Inferior parietal cortex (tissue), 1 donor: ENCODE data around the gene NANOS3.
A peak's percentile ranks its signal among the peaks of the same experiment; 100 is the strongest.

Experiments
- DNase-seq: peaks from one replicate; pipeline ENCODE4 v3.0.0-alpha.2; 2016; ENCODE audit errors: extremely low spot score

Gene NANOS3

DNA sequence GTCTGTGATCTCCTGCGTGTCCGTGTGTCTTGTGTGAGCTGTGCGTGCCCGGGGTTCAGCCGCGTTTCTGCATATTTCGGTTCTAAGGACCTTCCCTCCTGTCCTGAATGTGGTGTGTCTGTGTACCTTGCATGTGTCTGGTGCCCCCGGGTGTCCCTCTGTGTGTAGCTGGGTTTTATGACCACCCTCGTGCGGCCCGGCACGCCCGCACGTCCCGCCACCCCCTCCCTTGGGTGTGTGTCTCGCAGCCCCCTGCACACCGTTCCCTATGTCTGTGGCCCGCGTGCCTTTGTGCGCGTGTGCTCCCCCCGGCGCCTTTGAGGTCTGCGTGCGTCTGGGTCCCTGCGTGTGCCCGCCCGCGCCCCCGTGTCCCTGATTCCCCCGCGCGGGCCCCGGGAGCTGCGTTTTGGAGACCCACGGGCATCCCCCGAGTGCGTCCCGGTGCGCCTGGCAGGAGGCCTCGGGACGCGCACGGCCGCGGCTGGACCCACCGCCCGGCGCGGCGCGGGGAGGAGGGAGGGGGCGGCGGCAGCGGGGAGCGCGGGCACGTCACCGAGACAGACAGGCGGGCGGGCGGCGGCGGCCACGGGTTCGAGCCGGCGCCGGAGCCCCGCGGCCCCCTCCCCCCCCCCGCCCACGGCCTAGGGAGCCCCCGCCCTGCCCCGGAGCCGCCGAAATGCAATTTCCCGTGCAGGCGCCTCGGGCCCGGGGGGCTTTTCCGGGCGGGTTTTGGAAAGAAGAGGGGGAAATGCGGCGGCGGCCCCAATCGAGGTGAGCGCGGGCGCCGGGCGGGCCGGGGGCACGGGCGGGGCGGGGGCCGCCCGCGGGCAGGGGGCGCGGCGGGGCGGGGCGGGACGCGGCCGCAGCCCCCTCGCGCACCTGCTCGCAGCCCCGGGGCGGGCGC is 12.0 kb upstream of the NANOS3 start:
- DNase-seq = no peak

- no peak for DNase-seq
These were observed 11.1 kb upstream of the NANOS3 start for GRCh38 chr19:13865571-13866462.

DNA sequence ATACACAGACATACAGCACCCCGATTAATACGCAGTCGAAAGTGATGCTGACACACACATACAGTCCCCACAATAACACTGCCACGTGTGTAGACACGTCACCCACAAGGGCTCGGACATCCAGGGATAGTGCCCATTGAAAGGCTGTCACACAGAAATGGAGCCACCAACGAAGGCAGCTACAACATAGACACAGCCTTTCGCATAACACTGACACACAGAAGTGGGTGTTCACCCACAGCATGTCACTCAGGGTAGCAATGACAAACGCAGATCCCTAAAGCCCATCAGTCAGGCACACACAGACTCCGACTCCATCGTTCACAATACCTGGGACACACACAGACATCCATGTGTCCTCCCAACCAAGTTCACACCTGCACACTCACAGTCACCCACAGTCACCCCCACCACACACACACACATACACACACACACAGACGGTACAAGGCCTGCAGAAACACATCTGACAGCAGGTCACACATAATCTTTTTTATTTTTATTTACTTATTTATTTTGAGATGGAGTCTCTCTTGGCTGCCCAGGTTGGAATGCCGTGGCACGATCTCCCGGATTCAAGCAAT is 10.4 kb upstream of the NANOS3 start:
- DNase-seq = no peak

- DNase-seq = no peak
These were observed 8.3 kb upstream of the NANOS3 start for GRCh38 chr19:13868663-13869062.

- DNase-seq = no peak
These were observed 7.7 kb upstream of the NANOS3 start for GRCh38 chr19:13869281-13869680.

GRCh38 chr19:13870873-13871272 is 6.1 kb upstream of the NANOS3 start:
- no peak for DNase-seq

DNA sequence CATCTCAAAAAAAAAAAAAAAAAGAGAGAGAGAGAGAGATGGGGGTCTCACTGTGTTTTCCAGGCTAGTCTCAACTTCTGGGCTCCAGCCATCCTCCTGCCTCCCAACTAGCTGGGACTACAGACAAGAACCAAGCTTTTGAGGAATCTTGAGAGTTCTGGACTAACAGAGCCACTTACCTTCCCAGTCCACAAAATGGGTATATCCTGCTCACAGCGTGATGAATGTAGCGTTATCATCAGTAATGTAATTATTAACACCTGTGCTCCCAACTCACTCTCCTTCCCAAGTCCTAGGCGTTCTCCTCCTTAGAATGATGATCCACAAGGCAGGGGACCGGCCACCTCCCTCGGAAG is 4.6 kb upstream of the NANOS3 start:
- DNase-seq = no peak

DNA sequence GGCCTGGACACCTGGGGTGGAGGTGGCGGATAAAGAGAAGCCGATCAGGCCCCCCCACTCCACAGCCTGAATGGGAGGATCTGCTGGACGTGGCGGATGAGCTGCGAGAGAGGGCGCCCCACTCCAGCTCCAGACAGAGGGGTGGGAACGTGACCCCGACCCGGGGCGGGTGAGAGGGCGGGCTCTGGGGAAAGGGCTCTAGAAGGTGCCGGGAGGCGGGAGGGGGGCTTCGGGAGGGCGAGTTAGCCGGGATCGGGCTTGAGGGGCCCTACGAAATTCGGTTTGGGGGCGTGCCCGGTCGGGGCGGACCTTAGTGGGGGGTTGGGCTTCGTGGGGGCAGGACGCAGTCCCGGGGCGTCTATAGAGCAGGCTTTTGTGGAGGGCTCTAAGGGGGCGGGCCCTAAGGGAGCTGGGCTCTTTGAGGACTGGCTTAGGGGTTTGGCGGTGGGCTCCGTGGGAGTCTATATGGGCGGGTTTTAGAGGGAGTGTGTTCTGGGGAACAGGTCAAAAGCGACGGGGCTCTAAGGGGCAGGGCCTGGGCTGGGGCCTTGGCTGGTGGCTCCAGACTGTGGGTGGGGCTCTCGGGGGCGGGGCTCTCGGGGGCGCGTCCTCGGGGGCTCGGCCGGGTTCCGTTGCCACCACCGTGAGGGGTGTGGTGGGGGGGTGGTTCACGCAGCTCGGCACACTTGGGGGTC is 4.1 kb upstream of the NANOS3 start:
- DNase-seq = no peak

DNA sequence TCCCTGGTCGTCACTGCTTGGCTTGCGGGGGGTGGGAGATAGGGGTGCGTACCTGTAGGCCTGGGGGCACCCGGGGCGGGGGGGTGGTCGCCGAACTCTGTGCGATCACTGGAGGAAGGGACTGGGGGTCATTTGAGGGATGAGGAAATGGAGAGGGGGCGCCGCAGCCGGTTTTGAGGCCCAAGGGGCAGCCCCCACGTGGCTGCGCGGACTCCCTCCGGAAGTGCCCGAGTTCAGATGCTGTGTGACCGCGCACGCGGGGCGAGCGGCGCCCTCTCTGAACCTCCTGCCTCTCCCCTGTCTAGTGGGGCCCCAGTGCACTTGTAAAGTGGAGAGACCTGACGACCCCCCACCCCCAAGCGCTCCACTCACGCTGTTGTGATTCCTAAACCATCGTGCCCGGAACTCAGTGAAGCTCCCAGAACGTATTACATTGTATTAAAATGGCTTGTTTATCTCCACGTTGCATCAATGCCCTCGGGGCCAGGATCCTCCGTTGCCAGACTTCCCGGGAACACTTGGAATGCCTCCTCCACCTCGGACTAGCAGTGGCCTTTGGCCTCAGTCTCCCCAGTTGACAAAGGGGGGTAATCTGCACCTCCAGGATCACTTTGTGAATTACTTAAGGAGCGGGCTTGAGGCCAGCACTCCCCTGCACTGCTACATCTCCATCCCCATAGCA is 3.0 kb upstream of the NANOS3 start:
- no peak for DNase-seq

DNA sequence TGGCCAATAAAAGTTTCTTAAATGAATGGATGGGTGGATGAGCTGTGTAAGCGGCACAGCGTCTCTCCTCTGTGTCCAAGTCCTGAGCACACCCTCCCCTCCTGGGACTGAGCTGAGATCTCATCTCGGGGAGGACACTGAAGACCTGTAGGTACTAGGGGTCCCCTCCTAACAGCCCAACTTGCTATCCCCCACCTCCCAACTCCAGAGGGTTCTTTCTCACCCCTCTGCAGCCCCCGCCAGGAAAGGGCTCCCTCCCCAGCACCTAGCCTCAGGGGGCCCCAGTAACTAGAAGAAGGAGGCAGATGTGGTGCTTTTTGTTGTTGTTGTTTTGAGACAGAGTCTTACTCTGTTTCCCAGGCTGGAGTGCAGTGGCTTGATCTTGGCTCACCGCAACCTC is 1.1 kb upstream of the NANOS3 start:
- DNase-seq = no peak

DNA sequence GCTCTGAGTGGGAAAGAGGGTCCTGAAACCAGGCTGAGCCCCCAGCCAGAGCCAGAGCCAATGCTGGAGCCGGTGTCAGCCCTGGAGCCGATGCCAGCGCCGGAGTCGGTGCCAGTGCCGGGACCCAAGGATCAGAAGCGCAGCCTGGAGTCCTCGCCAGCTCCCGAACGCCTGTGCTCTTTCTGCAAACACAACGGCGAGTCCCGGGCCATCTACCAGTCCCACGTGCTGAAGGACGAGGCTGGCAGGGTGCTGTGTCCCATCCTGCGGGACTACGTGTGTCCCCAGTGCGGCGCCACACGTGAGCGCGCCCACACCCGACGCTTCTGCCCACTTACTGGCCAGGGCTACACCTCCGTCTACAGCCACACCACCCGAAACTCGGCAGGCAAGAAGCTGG is 369 bp downstream of the NANOS3 start:
- no peak for DNase-seq

DNA sequence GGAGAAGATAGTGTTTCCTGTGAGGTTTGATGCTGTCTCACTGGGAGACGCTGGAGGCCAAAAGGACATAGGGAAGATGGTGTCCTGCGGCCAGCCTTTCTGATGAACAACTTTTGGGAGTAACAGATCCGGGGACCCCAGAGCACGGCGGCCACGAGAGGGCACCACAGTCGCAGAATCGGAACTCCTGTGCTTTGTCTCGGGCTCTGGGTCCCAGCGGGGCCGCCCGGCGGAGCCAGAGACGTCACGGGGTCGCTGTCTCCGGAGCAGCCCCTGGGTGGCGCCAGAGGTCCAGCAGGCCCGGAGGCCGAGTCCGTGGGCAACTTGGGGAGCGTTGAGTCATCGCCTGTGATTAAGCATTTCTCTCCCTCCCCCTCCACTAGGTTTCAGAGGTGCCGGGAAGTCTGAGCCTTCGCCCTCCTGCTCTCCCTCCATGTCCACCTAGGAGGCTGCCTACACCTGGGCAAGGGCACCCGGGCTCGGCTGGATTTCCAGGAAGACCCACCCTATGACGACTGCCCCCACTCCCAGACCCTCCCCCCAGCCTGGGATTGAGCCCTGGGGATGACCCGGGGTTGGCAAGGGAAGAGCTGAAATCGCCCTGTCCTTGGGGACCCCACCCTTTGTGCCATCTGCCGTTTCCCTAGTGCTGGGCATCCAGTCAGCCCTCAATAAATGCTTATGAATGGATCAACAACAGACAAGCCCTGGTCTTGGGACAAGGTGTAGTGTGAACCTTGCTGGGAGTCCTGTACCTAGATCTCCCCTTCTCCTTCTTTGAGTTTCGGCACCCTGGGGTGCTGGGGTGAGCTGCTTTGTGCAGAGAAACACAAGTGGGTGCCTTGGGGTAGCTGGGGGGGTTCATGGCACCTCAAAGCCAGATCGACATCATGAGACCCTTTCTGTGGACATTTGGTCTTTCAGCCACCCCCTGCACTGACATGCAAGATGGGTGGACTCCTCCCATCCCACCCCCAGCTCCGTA is 3.4 kb downstream of the NANOS3 start:
- peak; percentile 94 for DNase-seq

DNA sequence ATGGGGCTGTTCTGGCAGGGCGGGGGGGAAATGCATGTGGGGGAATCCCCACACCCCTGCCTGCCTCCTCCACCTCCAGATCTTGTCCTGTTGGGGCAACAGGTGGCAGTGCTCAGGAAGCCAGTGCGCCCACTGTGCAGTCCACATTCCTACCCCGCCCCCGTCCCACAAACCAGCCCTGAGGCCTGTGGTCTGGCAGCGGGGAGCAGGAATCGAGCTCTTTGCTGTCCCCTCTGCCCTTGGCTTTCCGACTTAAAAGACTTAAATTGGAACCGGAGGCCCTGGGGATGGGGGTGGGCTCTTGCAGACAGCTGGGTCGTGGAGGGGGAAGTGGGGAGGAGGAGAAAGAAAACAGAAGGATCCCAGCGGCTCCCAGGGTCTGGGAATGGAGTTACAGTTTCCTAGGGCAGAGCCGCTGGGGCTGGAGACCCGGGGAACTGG is 4.3 kb downstream of the NANOS3 start:
- DNase-seq = no peak

- no peak for DNase-seq
These were observed 4.9 kb downstream of the NANOS3 start for GRCh38 chr19:13881692-13882418.

GRCh38 chr19:13882419-13882795 is 5.5 kb downstream of the NANOS3 start:
- DNase-seq = no peak

DNA sequence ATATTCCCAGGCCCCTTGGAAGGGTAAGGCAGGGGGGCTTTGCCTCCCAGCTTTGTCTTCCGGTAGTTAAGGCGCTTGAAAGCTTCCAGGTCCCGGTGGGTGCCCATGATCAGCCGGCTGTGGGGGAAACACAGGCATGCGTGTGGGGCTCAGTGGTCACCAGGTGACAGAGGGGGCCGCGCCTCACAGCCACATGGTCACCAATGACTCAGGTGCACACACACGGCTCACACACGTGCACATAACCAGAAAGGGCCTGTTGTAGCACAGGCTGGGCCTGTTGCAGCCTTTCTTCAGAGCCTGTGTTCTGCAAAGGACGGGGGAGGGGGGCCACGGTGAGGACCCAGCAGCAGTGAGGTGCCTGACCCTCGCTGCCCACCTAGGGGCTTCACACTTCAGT is 5.9 kb downstream of the NANOS3 start:
- DNase-seq = no peak

- no peak for DNase-seq
These were observed 6.7 kb downstream of the NANOS3 start for GRCh38 chr19:13883516-13884064.

DNA sequence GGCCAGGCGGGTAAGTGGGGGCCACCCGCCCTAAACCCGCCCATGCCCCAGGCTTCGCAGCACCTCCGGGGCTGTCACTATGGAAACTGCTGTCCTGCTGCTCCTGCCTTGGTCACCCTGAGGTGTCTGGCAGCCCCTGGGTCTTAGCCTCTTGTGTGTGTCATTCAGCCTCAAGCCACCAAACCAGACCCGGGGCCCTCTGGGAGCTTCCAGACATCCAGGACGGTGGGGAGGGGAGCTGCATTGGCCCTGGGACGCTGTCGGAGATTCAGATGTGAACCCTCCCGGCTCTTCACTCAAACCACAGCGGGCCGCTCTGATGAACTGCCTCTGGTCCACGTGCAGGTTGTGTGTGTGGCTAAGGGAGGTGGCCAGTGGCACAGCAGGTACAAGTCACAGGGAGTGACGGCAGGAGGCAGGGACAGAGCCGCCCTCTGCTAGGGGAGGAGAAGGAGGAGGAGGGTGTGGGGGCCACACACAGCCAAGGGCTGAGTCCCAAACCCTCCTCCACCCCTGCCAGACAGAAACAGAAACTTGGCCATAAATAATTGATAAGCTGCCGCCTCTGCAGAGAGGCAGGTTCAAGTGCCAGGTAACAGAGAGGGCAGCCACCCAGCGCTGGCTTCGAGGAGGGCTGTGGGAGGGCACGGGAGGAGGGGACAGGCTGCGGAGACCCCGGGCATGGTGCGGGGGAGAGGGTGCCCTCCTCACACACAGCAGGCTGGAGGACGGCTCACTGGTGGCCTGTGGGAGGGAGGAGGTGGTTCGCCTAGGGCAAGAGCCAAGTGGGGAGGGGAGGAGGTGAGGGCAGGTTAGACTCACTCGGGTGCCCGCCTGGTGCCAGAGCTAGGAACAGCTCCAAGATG is 8.0 kb downstream of the NANOS3 start:
- no peak for DNase-seq
